Measurements from ENCODE around the gene IGF2BP3.
A peak's percentile ranks its signal among the peaks of the same experiment; 100 is the strongest.
"Not testable (repeated sequence)": the region's sequence is repeated elsewhere in the genome, so short reads cannot be mapped to it uniquely, and the experiment has no call there.

The IGF2BP3 gene

GRCh38 chr7:23470330-23471105 is at the start of gene IGF2BP3:
Gene IGF2BP3, minus strand, starts transcription at chr7:23470491. Its CDS starts 381 bp downstream, at chr7:23470110.
- DNase-seq = peak; percentile 97

GRCh38 chr7:23514755-23515154 is 44.5 kb upstream of the IGF2BP3 start:
- DNase-seq = no peak

GRCh38 chr7:23513746-23514145 is 43.5 kb upstream of the IGF2BP3 start:
- not testable (repeated sequence) for DNase-seq

- no peak for DNase-seq
These were observed 23.7 kb upstream of the IGF2BP3 start for GRCh38 chr7:23494009-23494408.

GRCh38 chr7:23491502-23491901 is 21.2 kb upstream of the IGF2BP3 start:
- DNase-seq = no peak

GRCh38 chr7:23490357-23491135 is 20.3 kb upstream of the IGF2BP3 start:
- peak; percentile 86 for DNase-seq

- DNase-seq = not testable (repeated sequence)
These were observed 18.4 kb upstream of the IGF2BP3 start for GRCh38 chr7:23488714-23489113.

- DNase-seq = no peak
These were observed 17.4 kb upstream of the IGF2BP3 start for GRCh38 chr7:23487670-23488069.

GRCh38 chr7:23486002-23486773 is 15.9 kb upstream of the IGF2BP3 start:
- DNase-seq = no peak

- no peak for DNase-seq
These were observed 12.4 kb upstream of the IGF2BP3 start for GRCh38 chr7:23482686-23483085.

GRCh38 chr7:23477962-23478866 is 7.9 kb upstream of the IGF2BP3 start:
- no peak for DNase-seq

- DNase-seq = no peak
These were observed 6.8 kb upstream of the IGF2BP3 start for GRCh38 chr7:23477157-23477499.

GRCh38 chr7:23476286-23477156 is 6.2 kb upstream of the IGF2BP3 start:
- no peak for DNase-seq

- DNase-seq = no peak
These were observed 5.2 kb upstream of the IGF2BP3 start for GRCh38 chr7:23475576-23475839.

- no peak for DNase-seq
These were observed 4.7 kb upstream of the IGF2BP3 start for GRCh38 chr7:23474829-23475575.

- DNase-seq = peak; percentile 98
These were observed 4.0 kb upstream of the IGF2BP3 start for GRCh38 chr7:23474094-23474828.

GRCh38 chr7:23473844-23474093 is 3.5 kb upstream of the IGF2BP3 start:
- DNase-seq = no peak

GRCh38 chr7:23472956-23473843 is 2.9 kb upstream of the IGF2BP3 start:
- peak; percentile 50 for DNase-seq

GRCh38 chr7:23472556-23472955 is 2.3 kb upstream of the IGF2BP3 start:
- DNase-seq = no peak
